ENCODE measurements around the gene OR2A14. TPM values are rescaled to one million over a fixed set of nuclear protein-coding genes. Genes with fewer than 3 reads are reported as not detected.

OR2A14 gene
- polyA plus RNA-seq, 1 donor (not counting 4 experiments of a cell fraction or from before 2014, with no cell fraction given), result not detected

- Histone ChIP-seq H4K20me1 (ENCODE audit: control insufficient read depth, extremely low read depth, insufficient read depth, low read length) (no peaks in the 10 kb centered on the region), H3K9me1 (ENCODE audit: control insufficient read depth, extremely low read depth, insufficient read depth, low read length) (no peaks in the 10 kb centered on the region), H3K9me3 (ENCODE audit: control insufficient read depth, low read depth, low read length) (no peaks in the 10 kb centered on the region), H3K9ac (ENCODE audit: control insufficient read depth, extremely low read depth, insufficient read depth, low read length) (no peak overlapping the region), H3K27me3 (ENCODE audit: control insufficient read depth, extremely low read depth, insufficient read depth, low read length) (no peaks in the 10 kb centered on the region), H3K4me3 (ENCODE audit: control insufficient read depth in 2 of 3, extremely low read depth in 1 of 3, insufficient read depth in 2 of 3, low read depth in 1 of 3, low read length in 3 of 3) (no peak overlapping the region), H3K36me3 (ENCODE audit: control insufficient read depth in 2 of 2, extremely low read depth in 1 of 2, insufficient read depth in 2 of 2, low read length in 2 of 2) (no peaks in the 10 kb centered on the region), H3K4me2 (ENCODE audit: control insufficient read depth, extremely low read depth, insufficient read depth, low read depth, low read length) (no peak overlapping the region), H3K79me2 (ENCODE audit: control insufficient read depth, insufficient read depth, low read length) (no peaks in the 10 kb centered on the region), H3K4me1 (ENCODE audit: control insufficient read depth, extremely low read depth, insufficient read depth, low read length) (no peaks in the 10 kb centered on the region), H2AFZ (ENCODE audit: control insufficient read depth, low read length) (no peak overlapping the region), H3K27ac (ENCODE audit: control insufficient read depth, insufficient read depth, low read length) (no peak overlapping the region)
- TF ChIP-seq, protein P1, sequence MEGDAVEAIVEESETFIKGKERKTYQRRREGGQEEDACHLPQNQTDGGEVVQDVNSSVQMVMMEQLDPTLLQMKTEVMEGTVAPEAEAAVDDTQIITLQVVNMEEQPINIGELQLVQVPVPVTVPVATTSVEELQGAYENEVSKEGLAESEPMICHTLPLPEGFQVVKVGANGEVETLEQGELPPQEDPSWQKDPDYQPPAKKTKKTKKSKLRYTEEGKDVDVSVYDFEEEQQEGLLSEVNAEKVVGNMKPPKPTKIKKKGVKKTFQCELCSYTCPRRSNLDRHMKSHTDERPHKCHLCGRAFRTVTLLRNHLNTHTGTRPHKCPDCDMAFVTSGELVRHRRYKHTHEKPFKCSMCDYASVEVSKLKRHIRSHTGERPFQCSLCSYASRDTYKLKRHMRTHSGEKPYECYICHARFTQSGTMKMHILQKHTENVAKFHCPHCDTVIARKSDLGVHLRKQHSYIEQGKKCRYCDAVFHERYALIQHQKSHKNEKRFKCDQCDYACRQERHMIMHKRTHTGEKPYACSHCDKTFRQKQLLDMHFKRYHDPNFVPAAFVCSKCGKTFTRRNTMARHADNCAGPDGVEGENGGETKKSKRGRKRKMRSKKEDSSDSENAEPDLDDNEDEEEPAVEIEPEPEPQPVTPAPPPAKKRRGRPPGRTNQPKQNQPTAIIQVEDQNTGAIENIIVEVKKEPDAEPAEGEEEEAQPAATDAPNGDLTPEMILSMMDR (optimal IDR thresholded peaks at IDR 0.05 in 1 of 3, IDR thresholded peaks at IDR 0.05 in 1 of 3, conservative IDR thresholded peaks at IDR 0.05 in 1 of 3; ENCODE audit: extremely low read depth in 1 of 3, insufficient read depth in 2 of 3, low read length in 3 of 3), result no peak
- no peak for TF ChIP-seq EZH2 (IDR thresholded peaks at IDR 0.05; ENCODE audit: low read length)
- dilution Hi-C loops (cut with MboI; ENCODE audit: extremely low pct_ligation_motif_present, low sequenced_read_pairs), result no loop called here
- no peak for DNase-seq (ENCODE audit: low read depth, low spot score)
- FAIRE-seq, result no peak
These were observed 19.2 kb downstream of the OR2A14 start for GRCh38 chr7:144142187-144142586.

DNA sequence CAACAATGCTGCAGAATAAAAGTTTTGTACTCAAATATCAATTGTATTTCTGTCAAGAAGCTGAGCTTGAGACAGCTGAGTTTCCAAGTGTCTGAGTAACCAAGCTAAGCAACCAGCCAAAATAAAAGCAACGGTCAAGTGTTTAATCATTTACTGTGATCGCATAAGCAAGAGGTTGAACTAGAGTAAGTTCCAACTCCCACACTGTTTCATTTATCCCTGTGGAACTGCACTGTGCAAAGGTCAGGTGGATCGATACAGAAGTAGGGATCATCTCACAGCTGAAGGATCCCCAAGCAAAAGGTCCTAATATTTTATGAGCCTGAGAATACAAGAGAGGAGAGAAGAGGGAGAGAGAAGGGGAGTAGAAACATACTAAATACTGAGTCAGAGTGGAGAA, 21.4 kb downstream of the OR2A14 start:
- Histone ChIP-seq H3K79me2 (ENCODE audit: control insufficient read depth, insufficient read depth, low read length) (no peaks in the 10 kb centered on the region), H3K4me3 (ENCODE audit: control insufficient read depth in 2 of 3, extremely low read depth in 1 of 3, insufficient read depth in 2 of 3, low read depth in 1 of 3, low read length in 3 of 3) (no peak overlapping the region), H3K4me2 (ENCODE audit: control insufficient read depth, extremely low read depth, insufficient read depth, low read depth, low read length) (no peak overlapping the region), H3K36me3 (ENCODE audit: control insufficient read depth in 2 of 2, extremely low read depth in 1 of 2, insufficient read depth in 2 of 2, low read length in 2 of 2) (no peaks in the 10 kb centered on the region), H3K27me3 (ENCODE audit: control insufficient read depth, extremely low read depth, insufficient read depth, low read length) (no peaks in the 10 kb centered on the region), H3K27ac (ENCODE audit: control insufficient read depth, insufficient read depth, low read length) (no peak overlapping the region), H3K4me1 (ENCODE audit: control insufficient read depth, extremely low read depth, insufficient read depth, low read length) (no peaks in the 10 kb centered on the region), H2AFZ (ENCODE audit: control insufficient read depth, low read length) (no peak overlapping the region), H3K9me3 (ENCODE audit: control insufficient read depth, low read depth, low read length) (peaks cover 2% of the 10 kb centered on the region), H3K9ac (ENCODE audit: control insufficient read depth, extremely low read depth, insufficient read depth, low read length) (no peak overlapping the region), H4K20me1 (ENCODE audit: control insufficient read depth, extremely low read depth, insufficient read depth, low read length) (no peaks in the 10 kb centered on the region), H3K9me1 (ENCODE audit: control insufficient read depth, extremely low read depth, insufficient read depth, low read length) (no peaks in the 10 kb centered on the region)
- DNase-seq (ENCODE audit: low read depth, low spot score) (no peak), FAIRE-seq (no peak)
- TF ChIP-seq EZH2 (IDR thresholded peaks at IDR 0.05; ENCODE audit: low read length), result no peak
- TF ChIP-seq, protein P1 (optimal IDR thresholded peaks at IDR 0.05 in 1 of 3, IDR thresholded peaks at IDR 0.05 in 1 of 3, conservative IDR thresholded peaks at IDR 0.05 in 1 of 3; ENCODE audit: extremely low read depth in 1 of 3, insufficient read depth in 2 of 3, low read length in 3 of 3), result no peak
- dilution Hi-C loops (cut with MboI; ENCODE audit: extremely low pct_ligation_motif_present, low sequenced_read_pairs), result no loop called here

Measured in keratinocyte (primary cell).